Esophagus muscularis mucosa (tissue), 4 donors: ENCODE results near the gene DCDC2B. TPM values are rescaled to one million over a fixed set of nuclear protein-coding genes. Genes with fewer than 3 reads are reported as not detected.

Experiments used
- DNase-seq: peaks from one replicate; pipeline ENCODE4 v3.0.0-alpha.2; 2017; ENCODE audit errors: extremely low spot score
- H3K27ac ChIP-seq, 4 donors: fragments of 200-600 bp; sonication (generic); replicated peaks in 1 of 4; 1 replicate in 3 of 4; 2 replicates in 1 of 4; pipeline ENCODE4 v1.5.1; 2016 to 2019; ENCODE audit warnings: mild to moderate bottlenecking in 1 of 4
- H3K27me3 ChIP-seq, 4 donors: fragments of 200-600 bp; sonication (generic); one replicate each; pipeline versions ENCODE4 v1.5.1 to v1.6.0; 2016 to 2019
- H3K36me3 ChIP-seq, 4 donors: fragments of 200-600 bp; sonication (generic); one replicate each; pipeline ENCODE4 v1.5.1; 2016 to 2019
- H3K4me1 ChIP-seq, 4 donors: fragments of 200-600 bp; sonication (generic); one replicate each; pipeline ENCODE4 v1.5.1; 2016 to 2019
- H3K4me3 ChIP-seq, 4 donors: fragments of 200-600 bp; sonication (generic); 1 replicate in 2 of 4; 2 replicates in 2 of 4; pipeline ENCODE4 v1.5.1; 2016 to 2019; ENCODE audit warnings: mild to moderate bottlenecking in 4 of 4, moderate library complexity in 1 of 4
- H3K9me3 ChIP-seq, 4 donors: fragments of 200-600 bp; sonication (generic); 1 replicate in 3 of 4; 2 replicates in 1 of 4; pipeline ENCODE4 v1.5.1; 2016 to 2019
- CTCF ChIP-seq, 3 experiments: fragments of 200-600 bp in 2 of 3; fragments of 450-650 bp in 1 of 3; sonication (generic) in 2 of 3; IDR thresholded peaks; one replicate each; pipeline ENCODE4 v1.5.1; 2017 to 2019; ENCODE audit warnings: antibody characterized with exemption in 3 of 3, mild to moderate bottlenecking in 2 of 3, moderate library complexity in 1 of 3
- EP300 ChIP-seq: sonication (generic); formaldehyde crosslinking; IDR thresholded peaks from one replicate; pipeline ENCODE4 v1.6.1; 2017; ENCODE audit warnings: antibody characterized with exemption
- POLR2A ChIP-seq: fragments of 450-650 bp; IDR thresholded peaks from one replicate; pipeline ENCODE4 v1.6.1; 2017; ENCODE audit warnings: antibody characterized with exemption, moderate library complexity, mild to moderate bottlenecking, low read depth
- POLR2AphosphoS5 ChIP-seq, 2 donors: sonication (generic); formaldehyde crosslinking; IDR thresholded peaks; one replicate each; pipeline ENCODE4 v1.6.1; 2017; ENCODE audit warnings: antibody characterized with exemption in 2 of 2
- WGBS: methylation state at CpG from one replicate; pipeline ENCODE4 v1.1.5; 2018; 5-methylcytosine and 5-hydroxymethylcytosine counted together
- intact Hi-C: fragments of 100-400 bp; cut with DNase I; formaldehyde crosslinking; loops from one replicate; pipeline ENCODE4 v1.15.1; 2023
- total RNA-seq, 4 donors: library from RNA; depleted of rRNA; stranded (reverse); fragments of >200 nt; gene quantifications; one replicate each; pipeline versions ENCODE4 v1.1.0 to v1.2.1, GENCODE V29; 2016

The DCDC2B gene
- total RNA-seq, 4 donors from 2014 or later = not detected

DNA sequence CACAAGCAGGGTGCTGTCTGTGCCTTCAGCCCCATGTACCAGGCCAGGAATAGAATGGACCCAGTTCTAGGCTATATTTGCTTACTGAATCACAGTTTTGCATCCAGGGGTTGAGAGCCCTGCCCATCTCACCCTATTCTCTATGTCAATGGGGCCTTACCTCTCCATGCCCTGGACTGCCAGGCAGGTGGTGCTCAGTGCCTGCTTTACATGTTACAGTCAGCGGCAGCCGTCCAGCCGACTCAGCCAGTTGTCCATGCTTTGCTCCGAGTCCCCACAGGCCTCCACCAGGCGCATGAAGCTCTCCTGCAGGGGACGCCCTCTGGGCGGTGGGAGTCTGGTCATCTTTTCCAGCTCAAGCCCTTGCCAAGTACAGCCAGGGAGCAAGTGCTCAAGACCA lies 25.9 kb downstream of the DCDC2B start:
- TF ChIP-seq CTCF (IDR thresholded peaks at IDR 0.05) = no peak
- TF ChIP-seq EP300 = no peak
- no peak for TF ChIP-seq POLR2AphosphoS5 (IDR thresholded peaks at IDR 0.05)
- TF ChIP-seq POLR2A = no peak
- H3K4me3 ChIP-seq = no peak overlapping the region
- intact Hi-C loops = no loop called here
- 93% methylated on average over 5 of the region's 7 CpGs for WGBS
- no peak for DNase-seq
- H3K36me3 ChIP-seq = peaks cover 24 to 53% (median 42%) of the 10 kb centered on the region in 4 donors
- peaks cover 1 to 7% (median 4%) of the 10 kb centered on the region in 4 donors for H3K4me1 ChIP-seq
- H3K27me3 ChIP-seq = no peaks in the 10 kb centered on the region
- no peaks in the 10 kb centered on the region for H3K9me3 ChIP-seq
- no peak overlapping the region for H3K27ac ChIP-seq

- intact Hi-C loops = no loop called here
- no peak for DNase-seq
- Histone ChIP-seq H3K27ac (peak overlapping the region; percentile 73 to 85 (median 82)), H3K4me1 (peaks cover 25 to 43% (median 34%) of the 10 kb centered on the region in 4 donors), H3K27me3 (no peaks in the 10 kb centered on the region), H3K36me3 (peaks cover 0 to 9% (median 4%) of the 10 kb centered on the region in 4 donors), H3K9me3 (no peaks in the 10 kb centered on the region), H3K4me3 (peak overlapping the region in 1 of 4 donors; percentile 67)
- WGBS = 71% methylated on average over 4 of the region's 4 CpGs
- TF ChIP-seq POLR2AphosphoS5 (IDR thresholded peaks at IDR 0.05) (no peak), EP300 (no peak), POLR2A (no peak), CTCF (IDR thresholded peaks at IDR 0.05) (no peak)
These were observed 30.4 kb downstream of the DCDC2B start for GRCh38 chr1:32239337-32239736.

GRCh38 chr1:32239790-32240139 lies 30.9 kb downstream of the DCDC2B start:
- H3K4me1 ChIP-seq = peaks cover 25 to 43% (median 34%) of the 10 kb centered on the region in 4 donors
- peak overlapping the region; percentile 63 to 67 (median 67) for H3K4me3 ChIP-seq
- peaks cover 0 to 4% (median 2%) of the 10 kb centered on the region in 4 donors for H3K36me3 ChIP-seq
- peak overlapping the region; percentile 73 to 85 (median 82) for H3K27ac ChIP-seq
- no peaks in the 10 kb centered on the region for H3K27me3 ChIP-seq
- 89% methylated on average over 1 of the region's 20 CpGs for WGBS
- no peaks in the 10 kb centered on the region for H3K9me3 ChIP-seq
- intact Hi-C loops = no loop called here
- no peak for DNase-seq
- no peak for TF ChIP-seq EP300
- no peak for TF ChIP-seq POLR2A
- no peak for TF ChIP-seq POLR2AphosphoS5 (IDR thresholded peaks at IDR 0.05)
- no peak for TF ChIP-seq CTCF (IDR thresholded peaks at IDR 0.05)

DNA sequence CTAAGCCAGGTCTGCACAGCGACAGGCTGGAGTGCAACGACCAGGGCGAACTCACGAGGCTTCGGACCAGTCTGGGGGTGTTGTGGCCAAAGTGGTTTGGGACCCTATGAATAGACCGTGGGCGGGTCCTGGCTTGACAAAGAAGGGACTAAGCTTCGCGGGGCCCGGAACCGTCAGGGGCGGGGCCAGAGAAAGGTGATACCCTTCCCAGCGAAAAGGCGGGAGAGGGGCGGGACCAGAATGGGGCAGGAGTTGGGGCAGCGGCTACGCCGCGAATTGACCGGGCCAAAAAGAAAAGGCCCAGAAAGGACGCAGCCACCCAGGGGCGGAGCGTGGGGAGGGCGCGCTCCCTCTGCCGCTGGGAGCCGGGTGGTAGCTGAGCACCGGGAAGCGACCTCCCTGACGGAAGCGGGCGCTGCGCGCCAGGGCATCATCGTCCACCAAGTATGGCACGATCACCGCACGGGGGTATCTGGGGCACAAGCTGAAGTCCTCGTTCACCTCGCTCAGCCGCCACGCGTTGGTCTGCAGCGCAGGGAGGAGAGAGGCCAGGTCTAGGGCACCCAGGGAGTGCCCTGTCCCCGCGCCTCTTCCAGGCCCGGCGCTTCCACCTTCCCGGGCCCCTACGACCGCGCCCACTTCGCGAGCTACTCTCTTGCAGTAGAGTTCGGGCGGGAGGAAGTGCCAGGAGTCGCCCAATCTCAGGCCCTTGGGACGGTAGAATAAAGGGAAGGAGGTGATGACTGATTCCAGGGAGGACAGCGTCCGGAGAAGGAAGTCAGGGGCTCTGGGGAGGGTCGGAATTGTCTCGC lies 31.5 kb downstream of the DCDC2B start:
- Histone ChIP-seq H3K27ac (peak overlapping the region; percentile 73 to 85 (median 82)), H3K9me3 (no peaks in the 10 kb centered on the region), H3K36me3 (no peaks in the 10 kb centered on the region), H3K4me3 (peak overlapping the region; percentile 63 to 67 (median 67)), H3K4me1 (peaks cover 25 to 43% (median 34%) of the 10 kb centered on the region in 4 donors), H3K27me3 (no peaks in the 10 kb centered on the region)
- TF ChIP-seq POLR2A = peak; percentile 26
- peak; percentile 5 to 43 (median 12) for TF ChIP-seq CTCF (IDR thresholded peaks at IDR 0.05)
- TF ChIP-seq POLR2AphosphoS5 (IDR thresholded peaks at IDR 0.05) = peak; percentile 64 to 86
- no peak for TF ChIP-seq EP300
- 6% methylated on average over 29 of the region's 62 CpGs for WGBS
- intact Hi-C loops = no loop called here
- DNase-seq = no peak
